GM23248 (cell line): ENCODE results near the gene AGMO. TPM values are rescaled to one million over a fixed set of nuclear protein-coding genes. Genes with fewer than 3 reads are reported as not detected.

Experiments used
- DNase-seq: peaks from one replicate; pipeline ENCODE4 v3.0.0-alpha.2; 2015
- H2AFZ ChIP-seq: fragments of 200-600 bp; sonication (generic); 2 replicates; pipeline ENCODE4 v1.6.1; 2016; ENCODE audit warnings: antibody characterized with exemption
- H3F3A ChIP-seq: fragments of 200-600 bp; sonication (generic); 2 replicates; pipeline ENCODE4 v1.6.1; 2016; ENCODE audit warnings: mild to moderate bottlenecking, antibody characterized with exemption, mixed run types; ENCODE audit not compliant: insufficient read depth
- H3K27ac ChIP-seq: fragments of 200-600 bp; sonication (generic); 2 replicates; pipeline ENCODE4 v1.5.1; 2016; ENCODE audit warnings: mild to moderate bottlenecking
- H3K27me3 ChIP-seq: fragments of 200-600 bp; sonication (generic); replicated peaks from 2 replicates; pipeline ENCODE4 v1.6.1; 2016; ENCODE audit warnings: mild to moderate bottlenecking; ENCODE audit not compliant: insufficient read depth
- H3K36me3 ChIP-seq: fragments of 200-600 bp; sonication (generic); 2 replicates; pipeline ENCODE4 v1.6.1; 2016; ENCODE audit warnings: low read depth, mild to moderate bottlenecking
- H3K4me1 ChIP-seq: fragments of 200-600 bp; sonication (generic); 2 replicates; pipeline ENCODE4 v1.6.1; 2016; ENCODE audit warnings: mild to moderate bottlenecking; ENCODE audit not compliant: insufficient read depth
- H3K4me2 ChIP-seq: fragments of 200-600 bp; sonication (generic); one replicate; pipeline ENCODE4 v1.6.1; 2016; ENCODE audit warnings: mild to moderate bottlenecking; ENCODE audit not compliant: unreplicated experiment
- H3K4me3 ChIP-seq: fragments of 200-600 bp; sonication (generic); 2 replicates; pipeline ENCODE4 v1.5.1; 2016; ENCODE audit warnings: mild to moderate bottlenecking
- H3K79me2 ChIP-seq: fragments of 200-600 bp; sonication (generic); 2 replicates; pipeline ENCODE4 v1.6.1; 2016; ENCODE audit warnings: mild to moderate bottlenecking; ENCODE audit not compliant: insufficient read depth
- H3K9ac ChIP-seq: fragments of 200-600 bp; sonication (generic); 2 replicates; pipeline ENCODE4 v1.6.1; 2016; ENCODE audit warnings: mild to moderate bottlenecking
- H3K9me2 ChIP-seq: fragments of 200-600 bp; sonication (generic); 2 replicates; pipeline ENCODE4 v1.6.1; 2016; ENCODE audit warnings: mixed run types, mild to moderate bottlenecking, moderate library complexity; ENCODE audit not compliant: insufficient read depth
- H3K9me3 ChIP-seq: fragments of 200-600 bp; sonication (generic); one replicate; pipeline ENCODE4 v1.6.1; 2017; ENCODE audit warnings: low read depth
- H4K20me1 ChIP-seq: fragments of 200-600 bp; sonication (generic); 2 replicates; pipeline ENCODE4 v1.6.0; 2016; ENCODE audit not compliant: insufficient read depth
- EZH2 ChIP-seq: fragments of 200-600 bp; sonication (generic); IDR thresholded peaks from 2 replicates; pipeline ENCODE4 v1.6.1; 2018; ENCODE audit warnings: antibody characterized with exemption, mild to moderate bottlenecking; ENCODE audit not compliant: insufficient read depth, poor library complexity, severe bottlenecking
- EZH2phosphoT487 ChIP-seq: fragments of 200-600 bp; sonication (generic); IDR thresholded peaks from 2 replicates; pipeline ENCODE4 v1.6.1; 2018; ENCODE audit warnings: antibody characterized with exemption, moderate library complexity, mild to moderate bottlenecking, low read depth; ENCODE audit not compliant: insufficient read depth
- WGBS, 2 experiments: methylation state at CpG; one replicate each; pipeline ENCODE4 v1.1.6; 2015 to 2017; ENCODE audit warnings: low lambda C conversion rate in 2 of 2, low coverage in 1 of 2; ENCODE audit errors: missing lambda C conversion rate in 2 of 2; 5-methylcytosine and 5-hydroxymethylcytosine counted together
- in situ Hi-C: fragments of 300-500 bp; cut with MboI; formaldehyde crosslinking; loops from 2 replicates; pipeline ENCODE4 v1.15.0; 2020
- polyA plus RNA-seq: library from polyadenylated mRNA; unstranded; fragments of >200 nt; fragmentation: Nextera tagmentation; extraction: Ambion mirVana; gene quantifications from 2 replicates; pipeline ENCODE4 v1.2.1, GENCODE V29; 2016
- total RNA-seq: library from RNA; depleted of rRNA; stranded (reverse); fragments of >200 nt; shearing (Covaris generic); gene quantifications from 2 replicates; pipeline ENCODE4 v1.2.3, GENCODE V29; 2014

AGMO gene
- total and polyA plus RNA-seq, 2 experiments from 2014 or later, result not detected

DNA sequence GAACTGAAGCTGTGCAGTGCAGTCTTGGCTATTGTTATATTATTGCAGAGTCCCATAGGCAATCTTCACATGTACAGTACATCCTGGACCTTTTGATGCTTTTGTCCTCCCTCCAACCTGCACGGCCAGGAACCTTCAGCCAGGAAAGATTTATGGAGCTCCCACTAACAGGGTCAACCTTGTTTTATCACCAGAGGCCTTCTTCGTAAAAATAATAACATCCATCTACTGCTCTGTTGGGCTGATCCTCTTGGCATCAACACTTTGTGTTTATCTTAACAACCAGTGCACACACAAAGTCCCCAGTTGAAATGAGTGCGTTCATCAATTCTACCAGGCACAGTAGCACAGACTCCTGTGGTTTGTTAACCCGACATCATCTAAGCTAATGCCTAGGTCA, 72.4 kb downstream of the AGMO start:
- in situ Hi-C loops, result no loop called here
- Histone ChIP-seq H3K4me1 (no peaks in the 10 kb centered on the region), H3K9me3 (no peaks in the 10 kb centered on the region), H2AFZ (no peak overlapping the region), H3K9me2 (no peaks in the 10 kb centered on the region), H3K36me3 (no peaks in the 10 kb centered on the region), H3K4me2 (no peak overlapping the region), H3K79me2 (no peaks in the 10 kb centered on the region), H3K4me3 (no peak overlapping the region), H3F3A (no peaks in the 10 kb centered on the region), H4K20me1 (no peaks in the 10 kb centered on the region), H3K27ac (no peak overlapping the region), H3K27me3 (no peaks in the 10 kb centered on the region), H3K9ac (no peak overlapping the region)
- 23% methylated on average over 4 of the region's 4 CpGs for WGBS, 2 experiments
- TF ChIP-seq EZH2phosphoT487 (no peak), EZH2 (no peak)
- no peak for DNase-seq

DNA sequence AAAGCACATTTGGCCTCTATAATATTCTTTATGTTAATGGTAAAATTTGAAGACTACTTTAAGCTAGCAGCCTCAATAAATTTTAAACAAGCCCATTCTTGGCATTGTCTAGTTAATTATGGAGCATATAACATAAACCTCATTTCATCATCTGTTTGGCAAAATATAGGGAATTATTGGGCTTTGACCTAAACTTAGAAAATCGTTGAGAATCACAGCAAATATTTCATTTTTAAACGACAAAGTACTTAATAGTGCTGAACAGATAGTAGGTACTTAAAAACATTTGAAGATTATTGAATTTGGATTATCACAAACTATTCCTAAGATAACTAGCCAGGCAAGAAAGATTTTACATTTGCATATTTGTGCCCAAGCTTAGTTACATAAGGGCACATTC, 73.4 kb downstream of the AGMO start:
- Histone ChIP-seq H3K79me2 (no peaks in the 10 kb centered on the region), H3K4me2 (no peak overlapping the region), H3K27ac (no peak overlapping the region), H4K20me1 (no peaks in the 10 kb centered on the region), H3K4me1 (no peaks in the 10 kb centered on the region), H3K36me3 (no peaks in the 10 kb centered on the region), H3K9ac (no peak overlapping the region), H3F3A (no peaks in the 10 kb centered on the region), H3K4me3 (no peak overlapping the region), H3K9me2 (no peaks in the 10 kb centered on the region), H2AFZ (no peak overlapping the region), H3K9me3 (no peaks in the 10 kb centered on the region), H3K27me3 (no peaks in the 10 kb centered on the region)
- no peak for DNase-seq
- WGBS, 2 experiments, result 95 to 98% methylated on average over 2 of the region's 2 CpGs
- TF ChIP-seq EZH2phosphoT487, result no peak
- no peak for TF ChIP-seq EZH2
- in situ Hi-C loops, result no loop called here

DNA sequence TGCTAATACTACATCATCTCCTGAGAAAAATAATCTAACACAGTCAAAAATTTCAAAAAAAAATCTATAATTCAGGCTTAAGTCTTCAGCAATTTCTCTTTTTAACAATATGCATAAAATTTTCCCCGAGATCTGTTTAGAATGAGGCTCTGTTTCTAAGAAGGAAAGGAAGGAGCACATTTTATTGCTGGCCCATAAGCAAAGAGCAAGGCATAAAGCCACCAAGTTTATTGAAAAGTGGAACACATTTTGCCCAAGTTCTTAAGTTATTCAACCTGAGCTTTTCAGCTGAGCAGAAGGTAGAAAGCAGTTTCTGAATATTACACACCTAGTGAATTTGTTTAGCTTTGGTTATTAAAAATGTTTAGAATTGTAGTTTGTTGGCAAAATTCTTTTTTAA, 73.9 kb downstream of the AGMO start:
- Histone ChIP-seq H3K9me3 (no peaks in the 10 kb centered on the region), H3K4me2 (no peak overlapping the region), H3K27ac (no peak overlapping the region), H3K79me2 (no peaks in the 10 kb centered on the region), H3K36me3 (no peaks in the 10 kb centered on the region), H2AFZ (no peak overlapping the region), H3K4me3 (no peak overlapping the region), H4K20me1 (no peaks in the 10 kb centered on the region), H3K4me1 (no peaks in the 10 kb centered on the region), H3K9ac (no peak overlapping the region), H3K9me2 (no peaks in the 10 kb centered on the region), H3K27me3 (no peaks in the 10 kb centered on the region), H3F3A (no peaks in the 10 kb centered on the region)
- in situ Hi-C loops, result no loop called here
- TF ChIP-seq EZH2phosphoT487, result no peak
- TF ChIP-seq EZH2, result no peak
- DNase-seq, result no peak
- WGBS, 2 experiments, result 53 to 63% methylated on average over 1 of the region's 1 CpG

DNA sequence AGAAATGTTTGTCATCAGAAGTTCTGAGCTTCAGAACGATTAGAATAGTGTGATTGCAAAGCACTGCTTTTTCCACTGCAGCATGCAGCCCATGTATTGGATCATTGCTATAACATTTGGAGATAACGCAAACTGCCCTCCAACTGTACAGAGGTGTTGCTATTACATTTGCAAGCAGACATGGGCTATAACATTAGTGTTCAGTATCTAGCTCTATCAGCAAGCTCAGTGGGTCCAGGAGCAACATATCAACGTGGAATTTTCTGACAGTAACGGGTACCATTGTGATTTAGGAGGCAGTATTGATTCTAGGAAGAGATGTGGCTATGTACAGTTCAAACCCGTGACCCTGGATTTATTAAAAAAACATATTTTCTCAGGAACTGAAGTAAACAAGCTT, 75.8 kb downstream of the AGMO start:
- no peak overlapping the region for H3K4me2 ChIP-seq
- H4K20me1 ChIP-seq, result no peaks in the 10 kb centered on the region
- DNase-seq, result no peak
- H3K9me2 ChIP-seq, result no peaks in the 10 kb centered on the region
- H2AFZ ChIP-seq, result no peak overlapping the region
- no peak overlapping the region for H3K9ac ChIP-seq
- H3F3A ChIP-seq, result no peaks in the 10 kb centered on the region
- H3K27me3 ChIP-seq, result no peaks in the 10 kb centered on the region
- 57 to 67% methylated on average over 5 of the region's 5 CpGs for WGBS, 2 experiments
- TF ChIP-seq EZH2 (no peak), EZH2phosphoT487 (no peak)
- no peaks in the 10 kb centered on the region for H3K4me1 ChIP-seq
- H3K9me3 ChIP-seq, result no peaks in the 10 kb centered on the region
- no peaks in the 10 kb centered on the region for H3K36me3 ChIP-seq
- H3K27ac ChIP-seq, result no peak overlapping the region
- no peak overlapping the region for H3K4me3 ChIP-seq
- no peaks in the 10 kb centered on the region for H3K79me2 ChIP-seq
- in situ Hi-C loops, result no loop called here

DNA sequence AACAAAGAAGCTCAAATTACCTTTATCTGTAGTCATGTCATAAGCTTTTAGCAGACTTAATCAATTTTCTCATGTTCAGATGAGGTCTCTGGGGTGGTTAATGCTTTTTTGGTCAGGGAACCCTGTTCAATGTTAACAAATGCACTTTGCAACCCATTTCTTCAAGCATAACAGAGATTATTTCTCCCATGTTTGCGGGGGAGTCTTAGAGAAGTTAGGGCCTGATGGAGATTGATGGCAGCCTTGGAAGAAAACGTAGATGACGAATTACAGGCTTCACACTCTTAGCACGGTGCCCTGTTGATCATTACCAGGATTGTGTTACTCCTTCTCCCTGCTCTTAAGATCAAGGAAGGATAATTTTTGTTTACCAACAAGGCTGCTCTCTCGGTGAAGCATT, 76.4 kb downstream of the AGMO start:
- 72 to 75% methylated on average over 5 of the region's 5 CpGs for WGBS, 2 experiments
- no peaks in the 10 kb centered on the region for H3K36me3 ChIP-seq
- no peaks in the 10 kb centered on the region for H3K4me1 ChIP-seq
- H3K27ac ChIP-seq, result no peak overlapping the region
- no peak overlapping the region for H2AFZ ChIP-seq
- H4K20me1 ChIP-seq, result no peaks in the 10 kb centered on the region
- no peak overlapping the region for H3K4me3 ChIP-seq
- H3K9me3 ChIP-seq, result no peaks in the 10 kb centered on the region
- no peaks in the 10 kb centered on the region for H3K9me2 ChIP-seq
- no peaks in the 10 kb centered on the region for H3F3A ChIP-seq
- no peak overlapping the region for H3K4me2 ChIP-seq
- H3K79me2 ChIP-seq, result no peaks in the 10 kb centered on the region
- in situ Hi-C loops, result no loop called here
- no peak for DNase-seq
- H3K9ac ChIP-seq, result no peak overlapping the region
- H3K27me3 ChIP-seq, result no peaks in the 10 kb centered on the region
- no peak for TF ChIP-seq EZH2
- TF ChIP-seq EZH2phosphoT487, result no peak
